H1 (cell line): ENCODE data around the gene CDH12. TPM values are rescaled to one million over a fixed set of nuclear protein-coding genes. Genes with fewer than 3 reads are reported as not detected.

Experiments
- CTCF ChIA-PET: fragments of 300-600 bp; sonication (Branson Sonifier 250); formaldehyde crosslinking; loops from one replicate; lab custom pipeline; 2021; ENCODE audit not compliant: partially characterized antibody; lab: Charles Lee
- POLR2A ChIA-PET: fragments of 300-600 bp; sonication (Branson Sonifier 250); formaldehyde crosslinking; loops from one replicate; lab custom pipeline; 2021; ENCODE audit warnings: inconsistent platforms; ENCODE audit not compliant: partially characterized antibody; lab: Charles Lee
- DNase-seq, 2 experiments: peaks; one replicate each; pipeline versions ENCODE4 v3.0.0 to v3.0.0-alpha.2; 2010 to 2022; ENCODE audit warnings: low spot score in 2 of 2, low read depth in 1 of 2, mixed read lengths in 1 of 2
- FAIRE-seq: peaks from 2 replicates; lab custom pipeline; 2011; peaks lifted over from hg19 to GRCh38; lab: Jason Lieb, UNC
- H2AFZ ChIP-seq: 2 replicates; pipeline ENCODE4 v1.8.1; 2012; ENCODE audit warnings: low read length, inconsistent platforms
- H2AK5ac ChIP-seq: 2 replicates; pipeline ENCODE4 v1.6.1; 2013; ENCODE audit warnings: low read depth, low read length
- H2BK120ac ChIP-seq: replicated peaks from 2 replicates; pipeline ENCODE3; 2013; ENCODE audit warnings: low read depth, low read length, inconsistent platforms
- H2BK12ac ChIP-seq: 2 replicates; pipeline ENCODE4 v1.6.1; 2013; ENCODE audit warnings: low read depth, low read length
- H2BK15ac ChIP-seq: 2 replicates; pipeline ENCODE4 v1.6.1; 2013; ENCODE audit warnings: low read length
- H2BK20ac ChIP-seq: 2 replicates; pipeline ENCODE4 v1.6.1; 2013; ENCODE audit warnings: low read length
- H2BK5ac ChIP-seq: 2 replicates; pipeline ENCODE4 v1.6.1; 2013; ENCODE audit warnings: low read depth, low read length
- H3K14ac ChIP-seq: 2 replicates; pipeline ENCODE4 v1.6.1; 2013; ENCODE audit warnings: inconsistent platforms; ENCODE audit not compliant: insufficient read length
- H3K18ac ChIP-seq: 2 replicates; pipeline ENCODE4 v1.6.1; 2013; ENCODE audit warnings: low read length; ENCODE audit errors: extremely low read depth
- H3K23ac ChIP-seq: 2 replicates; pipeline ENCODE4 v1.6.1; 2013; ENCODE audit warnings: inconsistent platforms; ENCODE audit not compliant: insufficient read length
- H3K23me2 ChIP-seq: 2 replicates; pipeline ENCODE4 v1.6.1; 2013; ENCODE audit warnings: low read depth, low read length
- H3K27ac ChIP-seq: 2 replicates; pipeline ENCODE4 v1.6.1; 2011; ENCODE audit warnings: low read depth, low read length, inconsistent platforms
- H3K27me3 ChIP-seq, 4 experiments: replicated peaks in 1 of 4; 1 replicate in 1 of 4; 2 replicates in 3 of 4; pipeline versions ENCODE4 v1.6.1 to v1.8.1; 2011 to 2013; ENCODE audit warnings: low read length in 3 of 4, mild to moderate bottlenecking in 3 of 4, inconsistent platforms in 2 of 4, mixed read lengths in 2 of 4, moderate library complexity in 1 of 4; ENCODE audit not compliant: control insufficient read depth in 3 of 4, insufficient read depth in 3 of 4; ENCODE audit errors: extremely low read depth in 1 of 4
- H3K36me3 ChIP-seq, 4 experiments: 2 replicates each; pipeline versions ENCODE4 v1.6.1 to v1.8.1; 2011 to 2013; ENCODE audit warnings: mild to moderate bottlenecking in 4 of 4, low read length in 3 of 4, moderate library complexity in 2 of 4, control low read depth in 1 of 4, inconsistent platforms in 1 of 4; ENCODE audit not compliant: insufficient read depth in 4 of 4, control insufficient read depth in 2 of 4
- H3K4ac ChIP-seq: replicated peaks from 2 replicates; pipeline ENCODE3; 2013; ENCODE audit warnings: low read length, low read depth, mixed read lengths, inconsistent platforms; ENCODE audit not compliant: insufficient read length
- H3K4me1 ChIP-seq, 4 experiments: replicated peaks in 1 of 4; 1 replicate in 1 of 4; 2 replicates in 3 of 4; pipeline versions ENCODE4 v1.6.1 to v1.8.1; 2011 to 2013; ENCODE audit warnings: low read length in 3 of 4, inconsistent platforms in 2 of 4, mixed read lengths in 1 of 4; ENCODE audit not compliant: insufficient read depth in 4 of 4, control insufficient read depth in 3 of 4
- H3K4me2 ChIP-seq, 2 experiments: 2 replicates each; pipeline versions ENCODE4 v1.6.1 to v1.8.1; 2011 to 2013; ENCODE audit warnings: low read depth in 2 of 2, low read length in 2 of 2, control low read depth in 1 of 2, inconsistent platforms in 1 of 2, mild to moderate bottlenecking in 1 of 2; ENCODE audit not compliant: insufficient read depth in 1 of 2
- H3K4me3 ChIP-seq, 4 experiments: fragments of 200-600, 300-600 bp in 1 of 4; sonication (generic), shearing (Covaris generic), sonication (Bioruptor Twin) in 1 of 4; 2 replicates each; pipeline versions ENCODE4 v1.5.1 to v1.8.1; 2011 to 2016; ENCODE audit warnings: low read length in 4 of 4, low read depth in 3 of 4, control low read depth in 2 of 4, inconsistent platforms in 2 of 4, mild to moderate bottlenecking in 2 of 4, mixed read lengths in 1 of 4, moderate library complexity in 1 of 4; ENCODE audit not compliant: insufficient read depth in 2 of 4; ENCODE audit errors: extremely low read depth in 1 of 4
- H3K56ac ChIP-seq: replicated peaks from 2 replicates; pipeline ENCODE3; 2013; ENCODE audit warnings: low read depth, mild to moderate bottlenecking, mixed read lengths, low read length, inconsistent platforms; ENCODE audit not compliant: insufficient read length
- H3K79me1 ChIP-seq: 2 replicates; pipeline ENCODE4 v1.6.1; 2013; ENCODE audit warnings: low read depth, low read length, control low read depth
- H3K79me2 ChIP-seq, 2 experiments: 2 replicates each; pipeline versions ENCODE4 v1.6.1 to v1.8.1; 2012 to 2013; ENCODE audit warnings: low read length in 2 of 2, mild to moderate bottlenecking in 2 of 2, inconsistent platforms in 1 of 2; ENCODE audit not compliant: insufficient read depth in 2 of 2, control insufficient read depth in 1 of 2
- H3K9ac ChIP-seq, 4 experiments: replicated peaks in 1 of 4; 1 replicate in 1 of 4; 2 replicates in 3 of 4; pipeline versions ENCODE4 v1.6.1 to v1.8.1; 2011 to 2013; ENCODE audit warnings: low read depth in 3 of 4, low read length in 3 of 4, control low read depth in 2 of 4, mild to moderate bottlenecking in 2 of 4, moderate library complexity in 2 of 4, inconsistent platforms in 1 of 4; ENCODE audit errors: extremely low read depth in 1 of 4
- H3K9me3 ChIP-seq, 2 experiments: 2 replicates each; pipeline versions ENCODE4 v1.6.1 to v1.8.1; 2012 to 2013; ENCODE audit warnings: mild to moderate bottlenecking in 2 of 2, moderate library complexity in 2 of 2, control low read depth in 1 of 2, inconsistent platforms in 1 of 2, low read depth in 1 of 2, low read length in 1 of 2, mixed read lengths in 1 of 2; ENCODE audit not compliant: insufficient read depth in 2 of 2
- H4K20me1 ChIP-seq, 2 experiments: replicated peaks in 1 of 2; 2 replicates each; pipeline versions ENCODE3 to v1.8.1; 2011 to 2013; ENCODE audit warnings: inconsistent platforms in 2 of 2, low read length in 2 of 2, mild to moderate bottlenecking in 1 of 2; ENCODE audit not compliant: insufficient read depth in 2 of 2, control insufficient read depth in 1 of 2
- H4K5ac ChIP-seq: 2 replicates; pipeline ENCODE4 v1.6.1; 2013; ENCODE audit warnings: low read length, low read depth, mixed read lengths, inconsistent platforms; ENCODE audit not compliant: insufficient read length
- H4K8ac ChIP-seq: 2 replicates; pipeline ENCODE4 v1.8.0; 2013; ENCODE audit warnings: mild to moderate bottlenecking, moderate library complexity, low read length, inconsistent platforms; ENCODE audit not compliant: insufficient read depth; ENCODE audit errors: extremely low read depth
- H4K91ac ChIP-seq: replicated peaks from 2 replicates; pipeline ENCODE3; 2013; ENCODE audit warnings: low read length, mixed read lengths, inconsistent platforms; ENCODE audit not compliant: insufficient read length
- KDM4A ChIP-seq: IDR thresholded peaks from one replicate; pipeline ENCODE4 v1.7.1; 2012; ENCODE audit warnings: low read depth, mild to moderate bottlenecking, moderate library complexity, low read length, inconsistent platforms; ENCODE audit not compliant: severe bottlenecking
- RFX5 ChIP-seq: IDR thresholded peaks from 2 replicates; pipeline ENCODE4 v1.6.1; 2011; ENCODE audit warnings: low read depth, low read length, improper control_type of control experiment, borderline replicate concordance
- WGBS, 2 experiments: shearing (Covaris generic) in 1 of 2; methylation state at CpG; one replicate each; pipeline versions ENCODE4 v1.1.6 to v1.1.7; 2013 to 2015; ENCODE audit warnings: low lambda C conversion rate in 2 of 2, mixed read lengths in 2 of 2, inconsistent platforms in 1 of 2, low coverage in 1 of 2, missing lambda C conversion rate in 1 of 2; ENCODE audit not compliant: insufficient replicate concordance in 2 of 2, insufficient coverage in 1 of 2, insufficient read length in 1 of 2; ENCODE audit errors: extremely low coverage in 1 of 2, missing lambda C conversion rate in 1 of 2; 5-methylcytosine and 5-hydroxymethylcytosine counted together
- polyA plus RNA-seq, 7 experiments: library from polyadenylated mRNA; depleted of rRNA in 3 of 7; stranded (reverse) in 5 of 7; unstranded in 2 of 7; fragments of >200 nt in 5 of 7; fragments of 200-250 nt in 2 of 7; gene quantifications; 1 replicate in 5 of 7; 2 replicates in 1 of 7; 4 replicates in 1 of 7; pipeline versions ENCODE4 v1.2.1 to v1.2.3, GENCODE V29; 2011 to 2013; ENCODE audit warnings: missing spikeins in 2 of 7, mixed read lengths in 2 of 7
- total RNA-seq: library from RNA; stranded (reverse); fragmentation: NEBNext Ultra II Directional; extraction: Animal tissue kit (Norgen Biotek cat#: 25700); gene quantifications from 2 replicates; pipeline ENCODE4 v1.2.1, GENCODE V29; 2021

The CDH12 gene
- total and polyA plus RNA-seq, 2 of the 8 experiments (the other 6 are each of a cell fraction or from before 2014, with no cell fraction given), result 0.03 TPM; not detected in 1

DNA sequence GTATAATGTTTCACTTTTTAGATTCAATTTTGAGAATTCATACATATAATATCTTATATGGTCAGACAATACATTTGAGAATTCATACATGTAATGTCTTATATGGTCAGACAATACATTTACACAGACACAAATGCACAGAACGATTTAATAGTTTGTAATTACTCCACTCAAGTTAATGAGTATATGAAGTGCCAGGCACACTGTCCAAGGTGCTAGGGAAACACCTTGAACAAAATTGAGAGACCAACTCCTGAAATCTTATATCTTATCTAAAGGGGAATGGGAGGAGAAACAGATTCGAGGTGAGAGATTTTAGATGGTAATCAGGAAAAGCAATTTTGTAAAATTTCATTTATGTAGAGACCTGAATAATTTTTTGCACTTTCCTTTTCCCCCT, 994.7 kb downstream of the CDH12 start:
- Histone ChIP-seq H3K14ac (no peak overlapping the region), H3K27ac (no peak overlapping the region), H4K5ac (no peak overlapping the region), H3K23ac (no peak overlapping the region), H3K4ac (no peak overlapping the region), H3K4me1 (no peaks in the 10 kb centered on the region), H3K79me2 (no peaks in the 10 kb centered on the region), H2BK15ac (no peak overlapping the region), H3K4me2 (no peak overlapping the region), H2BK120ac (no peak overlapping the region), H2BK12ac (no peak overlapping the region), H4K20me1 (no peaks in the 10 kb centered on the region), H3K36me3 (no peaks in the 10 kb centered on the region), H4K8ac (no peak overlapping the region), H3K79me1 (no peaks in the 10 kb centered on the region), H3K4me3 (no peak overlapping the region), H2BK20ac (no peak overlapping the region), H3K56ac (no peak overlapping the region), H3K27me3 (no peaks in the 10 kb centered on the region), H2AK5ac (no peak overlapping the region), H3K9ac (no peak overlapping the region), H2AFZ (no peak overlapping the region), H4K91ac (no peak overlapping the region), H2BK5ac (no peak overlapping the region), H3K9me3 (no peaks in the 10 kb centered on the region), H3K18ac (no peak overlapping the region), H3K23me2 (no peaks in the 10 kb centered on the region)
- DNase-seq, result no peak
- TF ChIP-seq RFX5, result no peak
- TF ChIP-seq KDM4A, result no peak
- 85% methylated on average over 2 of the region's 2 CpGs; no CpG with 5 or more reads in 1 of the 2 experiments for WGBS, 2 experiments
- CTCF ChIA-PET, result no interaction called here
- POLR2A ChIA-PET, result no interaction called here
- no peak for FAIRE-seq
